H1 (cell line): Measurements from ENCODE around the gene INTS15. TPM values are rescaled to one million over a fixed set of nuclear protein-coding genes. Genes with fewer than 3 reads are reported as not detected.
A peak's percentile ranks its signal among the peaks of the same experiment; 100 is the strongest.

Experiments
- CTCF ChIA-PET: fragments of 300-600 bp; sonication (Branson Sonifier 250); formaldehyde crosslinking; loops from one replicate; lab custom pipeline; 2021; ENCODE audit not compliant: partially characterized antibody; lab: Charles Lee
- POLR2A ChIA-PET: fragments of 300-600 bp; sonication (Branson Sonifier 250); formaldehyde crosslinking; loops from one replicate; lab custom pipeline; 2021; ENCODE audit warnings: inconsistent platforms; ENCODE audit not compliant: partially characterized antibody; lab: Charles Lee
- DNase-seq, 2 experiments: peaks; one replicate each; pipeline versions ENCODE4 v3.0.0 to v3.0.0-alpha.2; 2010 to 2022; ENCODE audit warnings: low spot score in 2 of 2, low read depth in 1 of 2, mixed read lengths in 1 of 2
- FAIRE-seq: peaks from 2 replicates; lab custom pipeline; 2011; peaks lifted over from hg19 to GRCh38; lab: Jason Lieb, UNC
- H2AFZ ChIP-seq: 2 replicates; pipeline ENCODE4 v1.8.1; 2012; ENCODE audit warnings: low read length, inconsistent platforms
- H2AK5ac ChIP-seq: 2 replicates; pipeline ENCODE4 v1.6.1; 2013; ENCODE audit warnings: low read depth, low read length
- H2BK120ac ChIP-seq: replicated peaks from 2 replicates; pipeline ENCODE3; 2013; ENCODE audit warnings: low read depth, low read length, inconsistent platforms
- H2BK12ac ChIP-seq: 2 replicates; pipeline ENCODE4 v1.6.1; 2013; ENCODE audit warnings: low read depth, low read length
- H2BK15ac ChIP-seq: 2 replicates; pipeline ENCODE4 v1.6.1; 2013; ENCODE audit warnings: low read length
- H2BK20ac ChIP-seq: 2 replicates; pipeline ENCODE4 v1.6.1; 2013; ENCODE audit warnings: low read length
- H2BK5ac ChIP-seq: 2 replicates; pipeline ENCODE4 v1.6.1; 2013; ENCODE audit warnings: low read depth, low read length
- H3K14ac ChIP-seq: 2 replicates; pipeline ENCODE4 v1.6.1; 2013; ENCODE audit warnings: inconsistent platforms; ENCODE audit not compliant: insufficient read length
- H3K18ac ChIP-seq: 2 replicates; pipeline ENCODE4 v1.6.1; 2013; ENCODE audit warnings: low read length; ENCODE audit errors: extremely low read depth
- H3K23ac ChIP-seq: 2 replicates; pipeline ENCODE4 v1.6.1; 2013; ENCODE audit warnings: inconsistent platforms; ENCODE audit not compliant: insufficient read length
- H3K23me2 ChIP-seq: 2 replicates; pipeline ENCODE4 v1.6.1; 2013; ENCODE audit warnings: low read depth, low read length
- H3K27ac ChIP-seq: 2 replicates; pipeline ENCODE4 v1.6.1; 2011; ENCODE audit warnings: low read depth, low read length, inconsistent platforms
- H3K27me3 ChIP-seq, 4 experiments: replicated peaks in 1 of 4; 1 replicate in 1 of 4; 2 replicates in 3 of 4; pipeline versions ENCODE4 v1.6.1 to v1.8.1; 2011 to 2013; ENCODE audit warnings: low read length in 3 of 4, mild to moderate bottlenecking in 3 of 4, inconsistent platforms in 2 of 4, mixed read lengths in 2 of 4, moderate library complexity in 1 of 4; ENCODE audit not compliant: control insufficient read depth in 3 of 4, insufficient read depth in 3 of 4; ENCODE audit errors: extremely low read depth in 1 of 4
- H3K36me3 ChIP-seq, 4 experiments: 2 replicates each; pipeline versions ENCODE4 v1.6.1 to v1.8.1; 2011 to 2013; ENCODE audit warnings: mild to moderate bottlenecking in 4 of 4, low read length in 3 of 4, moderate library complexity in 2 of 4, control low read depth in 1 of 4, inconsistent platforms in 1 of 4; ENCODE audit not compliant: insufficient read depth in 4 of 4, control insufficient read depth in 2 of 4
- H3K4ac ChIP-seq: replicated peaks from 2 replicates; pipeline ENCODE3; 2013; ENCODE audit warnings: low read length, low read depth, mixed read lengths, inconsistent platforms; ENCODE audit not compliant: insufficient read length
- H3K4me1 ChIP-seq, 4 experiments: replicated peaks in 1 of 4; 1 replicate in 1 of 4; 2 replicates in 3 of 4; pipeline versions ENCODE4 v1.6.1 to v1.8.1; 2011 to 2013; ENCODE audit warnings: low read length in 3 of 4, inconsistent platforms in 2 of 4, mixed read lengths in 1 of 4; ENCODE audit not compliant: insufficient read depth in 4 of 4, control insufficient read depth in 3 of 4
- H3K4me2 ChIP-seq, 2 experiments: 2 replicates each; pipeline versions ENCODE4 v1.6.1 to v1.8.1; 2011 to 2013; ENCODE audit warnings: low read depth in 2 of 2, low read length in 2 of 2, control low read depth in 1 of 2, inconsistent platforms in 1 of 2, mild to moderate bottlenecking in 1 of 2; ENCODE audit not compliant: insufficient read depth in 1 of 2
- H3K4me3 ChIP-seq, 4 experiments: fragments of 200-600, 300-600 bp in 1 of 4; sonication (generic), shearing (Covaris generic), sonication (Bioruptor Twin) in 1 of 4; 2 replicates each; pipeline versions ENCODE4 v1.5.1 to v1.8.1; 2011 to 2016; ENCODE audit warnings: low read length in 4 of 4, low read depth in 3 of 4, control low read depth in 2 of 4, inconsistent platforms in 2 of 4, mild to moderate bottlenecking in 2 of 4, mixed read lengths in 1 of 4, moderate library complexity in 1 of 4; ENCODE audit not compliant: insufficient read depth in 2 of 4; ENCODE audit errors: extremely low read depth in 1 of 4
- H3K56ac ChIP-seq: replicated peaks from 2 replicates; pipeline ENCODE3; 2013; ENCODE audit warnings: low read depth, mild to moderate bottlenecking, mixed read lengths, low read length, inconsistent platforms; ENCODE audit not compliant: insufficient read length
- H3K79me1 ChIP-seq: 2 replicates; pipeline ENCODE4 v1.6.1; 2013; ENCODE audit warnings: low read depth, low read length, control low read depth
- H3K79me2 ChIP-seq, 2 experiments: 2 replicates each; pipeline versions ENCODE4 v1.6.1 to v1.8.1; 2012 to 2013; ENCODE audit warnings: low read length in 2 of 2, mild to moderate bottlenecking in 2 of 2, inconsistent platforms in 1 of 2; ENCODE audit not compliant: insufficient read depth in 2 of 2, control insufficient read depth in 1 of 2
- H3K9ac ChIP-seq, 4 experiments: replicated peaks in 1 of 4; 1 replicate in 1 of 4; 2 replicates in 3 of 4; pipeline versions ENCODE4 v1.6.1 to v1.8.1; 2011 to 2013; ENCODE audit warnings: low read depth in 3 of 4, low read length in 3 of 4, control low read depth in 2 of 4, mild to moderate bottlenecking in 2 of 4, moderate library complexity in 2 of 4, inconsistent platforms in 1 of 4; ENCODE audit errors: extremely low read depth in 1 of 4
- H3K9me3 ChIP-seq, 2 experiments: 2 replicates each; pipeline versions ENCODE4 v1.6.1 to v1.8.1; 2012 to 2013; ENCODE audit warnings: mild to moderate bottlenecking in 2 of 2, moderate library complexity in 2 of 2, control low read depth in 1 of 2, inconsistent platforms in 1 of 2, low read depth in 1 of 2, low read length in 1 of 2, mixed read lengths in 1 of 2; ENCODE audit not compliant: insufficient read depth in 2 of 2
- H4K20me1 ChIP-seq, 2 experiments: replicated peaks in 1 of 2; 2 replicates each; pipeline versions ENCODE3 to v1.8.1; 2011 to 2013; ENCODE audit warnings: inconsistent platforms in 2 of 2, low read length in 2 of 2, mild to moderate bottlenecking in 1 of 2; ENCODE audit not compliant: insufficient read depth in 2 of 2, control insufficient read depth in 1 of 2
- H4K5ac ChIP-seq: 2 replicates; pipeline ENCODE4 v1.6.1; 2013; ENCODE audit warnings: low read length, low read depth, mixed read lengths, inconsistent platforms; ENCODE audit not compliant: insufficient read length
- H4K8ac ChIP-seq: 2 replicates; pipeline ENCODE4 v1.8.0; 2013; ENCODE audit warnings: mild to moderate bottlenecking, moderate library complexity, low read length, inconsistent platforms; ENCODE audit not compliant: insufficient read depth; ENCODE audit errors: extremely low read depth
- H4K91ac ChIP-seq: replicated peaks from 2 replicates; pipeline ENCODE3; 2013; ENCODE audit warnings: low read length, mixed read lengths, inconsistent platforms; ENCODE audit not compliant: insufficient read length
- BACH1 ChIP-seq: IDR thresholded peaks from 2 replicates; pipeline ENCODE4 v1.6.1; 2012; ENCODE audit warnings: low read length, improper control_type of control experiment
- NRF1 ChIP-seq: IDR thresholded peaks from 2 replicates; pipeline ENCODE4 v1.6.1; 2011; ENCODE audit warnings: mild to moderate bottlenecking, low read depth, low read length, improper control_type of control experiment
- POU5F1 ChIP-seq: IDR thresholded peaks from 2 replicates; pipeline ENCODE4 v1.6.1; 2011; ENCODE audit warnings: low read depth, mild to moderate bottlenecking, low read length, moderate library complexity
- RBBP5 ChIP-seq: IDR thresholded peaks from 2 replicates; pipeline ENCODE4 v1.7.1; 2012; ENCODE audit warnings: low read depth, mild to moderate bottlenecking, inconsistent platforms, low read length, moderate library complexity, borderline replicate concordance
- RNF2 ChIP-seq: fragments of 200-900, 300-1000 bp; sonication (generic); IDR thresholded peaks from 2 replicates; pipeline ENCODE4 v1.7.1; 2016; ENCODE audit warnings: borderline replicate concordance, low read depth, mild to moderate bottlenecking, antibody characterized with exemption, low read length; ENCODE audit not compliant: poor library complexity, severe bottlenecking; ENCODE audit errors: missing control alignments
- SAP30 ChIP-seq: fragments of 300-600 bp; sonication (generic); IDR thresholded peaks from 2 replicates; pipeline ENCODE4 v1.7.1; 2012; ENCODE audit warnings: low read length, moderate library complexity, mild to moderate bottlenecking, inconsistent platforms; ENCODE audit not compliant: insufficient read depth, insufficient replicate concordance
- USF2 ChIP-seq: IDR thresholded peaks from 2 replicates; pipeline ENCODE4 v1.6.1; 2011; ENCODE audit warnings: low read length, improper control_type of control experiment
- WGBS, 2 experiments: shearing (Covaris generic) in 1 of 2; methylation state at CpG; one replicate each; pipeline versions ENCODE4 v1.1.6 to v1.1.7; 2013 to 2015; ENCODE audit warnings: low lambda C conversion rate in 2 of 2, mixed read lengths in 2 of 2, inconsistent platforms in 1 of 2, low coverage in 1 of 2, missing lambda C conversion rate in 1 of 2; ENCODE audit not compliant: insufficient replicate concordance in 2 of 2, insufficient coverage in 1 of 2, insufficient read length in 1 of 2; ENCODE audit errors: extremely low coverage in 1 of 2, missing lambda C conversion rate in 1 of 2; 5-methylcytosine and 5-hydroxymethylcytosine counted together
- polyA plus RNA-seq, 7 experiments: library from polyadenylated mRNA; depleted of rRNA in 3 of 7; stranded (reverse) in 5 of 7; unstranded in 2 of 7; fragments of >200 nt in 5 of 7; fragments of 200-250 nt in 2 of 7; gene quantifications; 1 replicate in 5 of 7; 2 replicates in 1 of 7; 4 replicates in 1 of 7; pipeline versions ENCODE4 v1.2.1 to v1.2.3, GENCODE V29; 2011 to 2013; ENCODE audit warnings: missing spikeins in 2 of 7, mixed read lengths in 2 of 7
- total RNA-seq: library from RNA; stranded (reverse); fragmentation: NEBNext Ultra II Directional; extraction: Animal tissue kit (Norgen Biotek cat#: 25700); gene quantifications from 2 replicates; pipeline ENCODE4 v1.2.1, GENCODE V29; 2021

Gene INTS15
- total and polyA plus RNA-seq, 2 of the 8 experiments (the other 6 are each of a cell fraction or from before 2014, with no cell fraction given) = 23.0 to 25.7 TPM

GRCh38 chr7:6636741-6637543 lies 47.1 kb downstream of the INTS15 start, which contains the start of gene ZNF316:
Gene ZNF316, plus strand, starts transcription at chr7:6637318. Its CDS starts 5,092 bp downstream, at chr7:6642410.
- Histone ChIP-seq H3K79me1 (peaks cover 5% of the 10 kb centered on the region; the same call in 1 of the 2 replicates), H2BK120ac (no peak within 1 kb of the TSS), H3K4me3 (peak within 1 kb of the TSS; percentile 49 to 71 (median 60)), H2BK15ac (no peak within 1 kb of the TSS), H4K91ac (no peak within 1 kb of the TSS), H3K23me2 (no peaks in the 10 kb centered on the region; the same call in 1 of the 2 replicates), H4K5ac (peak within 1 kb of the TSS; percentile 29), H2AFZ (no peak within 1 kb of the TSS; the same call in 1 of the 2 replicates), H2BK5ac (0 out of 2 replicates have a peak within 1 kb of the TSS, but pooled peaks have one; percentile 35), H3K4ac (peak within 1 kb of the TSS; percentile 23), H2AK5ac (no peak within 1 kb of the TSS), H3K36me3 (no peaks in the 10 kb centered on the region; a peak in 1 of 8 replicates), H3K23ac (no peak within 1 kb of the TSS), H3K27me3 (no peaks in the 10 kb centered on the region), H3K14ac (no peak within 1 kb of the TSS), H4K20me1 (peaks cover 0 to 7% of the 10 kb centered on the region in 2 experiments), H2BK12ac (no peak within 1 kb of the TSS), H3K9me3 (no peaks in the 10 kb centered on the region), H2BK20ac (no peak within 1 kb of the TSS), H3K79me2 (no peaks in the 10 kb centered on the region), H3K56ac (peak within 1 kb of the TSS; percentile 30), H3K4me1 (peaks cover 0 to 9% (median 2%) of the 10 kb centered on the region in 4 experiments; a peak in 3 of 7 replicates), H3K18ac (peak within 1 kb of the TSS; percentile 32), H3K9ac (peak within 1 kb of the TSS in 1 of 4 experiments; percentile 24; a peak in 2 of 7 replicates), H4K8ac (no peak within 1 kb of the TSS; the same call in 1 of the 2 replicates), H3K4me2 (peak within 1 kb of the TSS; percentile 54 to 78), H3K27ac (no peak within 1 kb of the TSS)
- POLR2A ChIA-PET = no interaction called here
- DNase-seq (no peak), FAIRE-seq (no peak)
- CTCF ChIA-PET = no interaction called here
- WGBS, 2 experiments = 1% methylated on average over 32 of the region's 104 CpGs; no CpG with 5 or more reads in 1 of the 2 experiments
- peak; percentile 74 for TF ChIP-seq BACH1
- no peak for TF ChIP-seq POU5F1
- 0 out of 2 replicates have a peak, but pooled peaks have one; percentile 4 for TF ChIP-seq USF2
- no peak for TF ChIP-seq RNF2
- TF ChIP-seq RBBP5 = 0 out of 2 replicates have a peak, but pooled peaks have one; percentile 37
- TF ChIP-seq SAP30 = no peak
- no peak for TF ChIP-seq NRF1
